Measurements from ENCODE around the gene TEX38. TPM values are rescaled to one million over a fixed set of nuclear protein-coding genes. Genes with fewer than 3 reads are reported as not detected.
"Not testable (repeated sequence)": the region's sequence is repeated elsewhere in the genome, so short reads cannot be mapped to it uniquely, and the experiment has no call there.

Gene TEX38
- total RNA-seq, 1 donor from 2014 or later = not detected

DNA sequence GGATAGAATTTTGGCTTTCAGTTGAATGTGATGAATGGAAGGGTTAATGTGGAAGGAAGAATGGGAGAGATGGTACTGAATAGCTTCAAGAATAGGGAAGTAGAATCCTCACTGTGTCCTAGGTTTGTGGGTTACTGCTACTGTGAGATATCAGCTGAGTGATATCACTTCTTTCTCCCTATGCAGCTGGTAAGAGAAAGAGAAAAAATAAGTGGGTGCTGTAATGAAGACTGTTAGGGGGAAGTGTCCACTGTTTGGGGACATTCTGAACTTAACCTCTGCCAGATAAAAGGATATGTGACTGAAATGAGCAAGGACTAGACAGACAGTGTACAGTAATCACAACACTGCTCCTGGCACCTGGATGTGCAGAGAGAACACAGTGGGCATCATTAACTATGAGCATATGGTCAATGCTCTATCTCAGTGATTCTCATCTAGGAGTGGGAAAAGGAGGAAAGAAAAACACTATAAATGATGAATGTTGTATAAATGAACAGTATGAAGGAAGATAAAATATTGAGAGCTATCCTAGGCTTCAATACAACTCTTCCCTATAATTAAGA is 29.5 kb upstream of the TEX38 start:
- peaks cover 7 to 24% (median 10%) of the 10 kb centered on the region in 3 donors for H3K36me3 ChIP-seq (ENCODE audit: control insufficient read depth in 3 of 3, insufficient read depth in 3 of 3, low read length in 3 of 3)
- H3K27me3 ChIP-seq (ENCODE audit: control insufficient read depth in 3 of 3, insufficient read depth in 3 of 3, low read length in 3 of 3) = no peaks in the 10 kb centered on the region
- peaks cover 12 to 14% (median 12%) of the 10 kb centered on the region in 3 donors for H3K4me1 ChIP-seq (ENCODE audit: control insufficient read depth in 3 of 3, insufficient read depth in 3 of 3, low read length in 3 of 3)
- H3K9me3 ChIP-seq (ENCODE audit: control insufficient read depth in 3 of 3, low read length in 3 of 3) = no peaks in the 10 kb centered on the region
- no peak overlapping the region for H3K27ac ChIP-seq (ENCODE audit: low read depth, low read length)
- no peak overlapping the region for H3K4me3 ChIP-seq (ENCODE audit: low read length in 3 of 3)
- no peak overlapping the region for H3K9ac ChIP-seq (ENCODE audit: low read depth in 1 of 3, low read length in 3 of 3)

DNA sequence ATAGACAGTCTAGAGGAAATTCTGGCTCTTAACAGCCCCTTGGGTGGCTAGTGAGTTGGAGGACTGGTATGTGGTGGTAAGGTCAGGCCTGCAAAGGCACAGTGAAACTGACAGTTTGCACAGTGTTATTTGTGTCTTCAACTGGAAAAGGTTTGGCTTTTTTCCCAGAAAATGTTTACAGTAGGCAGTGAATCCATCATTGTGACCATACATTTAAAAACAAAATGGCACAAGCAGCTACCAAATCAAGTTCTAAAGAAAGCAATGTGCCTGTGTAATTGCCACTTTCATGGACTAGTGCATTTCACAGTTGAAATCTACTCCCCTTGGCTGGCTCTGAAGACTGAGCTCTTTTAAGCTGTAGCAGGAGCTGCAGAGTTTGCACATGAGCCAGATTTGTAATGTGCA is 28.3 kb upstream of the TEX38 start:
- Histone ChIP-seq H3K9ac (ENCODE audit: low read depth in 1 of 3, low read length in 3 of 3) (no peak overlapping the region), H3K27me3 (ENCODE audit: control insufficient read depth in 3 of 3, insufficient read depth in 3 of 3, low read length in 3 of 3) (no peaks in the 10 kb centered on the region), H3K4me1 (ENCODE audit: control insufficient read depth in 3 of 3, insufficient read depth in 3 of 3, low read length in 3 of 3) (peaks cover 4 to 8% (median 7%) of the 10 kb centered on the region in 3 donors), H3K9me3 (ENCODE audit: control insufficient read depth in 3 of 3, low read length in 3 of 3) (no peaks in the 10 kb centered on the region), H3K36me3 (ENCODE audit: control insufficient read depth in 3 of 3, insufficient read depth in 3 of 3, low read length in 3 of 3) (peaks cover 12 to 31% (median 14%) of the 10 kb centered on the region in 3 donors), H3K27ac (ENCODE audit: low read depth, low read length) (no peak overlapping the region), H3K4me3 (ENCODE audit: low read length in 3 of 3) (no peak overlapping the region)

- no peak overlapping the region for H3K9ac ChIP-seq (ENCODE audit: low read depth in 1 of 3, low read length in 3 of 3)
- peaks cover 0 to 11% (median 0%) of the 10 kb centered on the region in 3 donors for H3K9me3 ChIP-seq (ENCODE audit: control insufficient read depth in 3 of 3, low read length in 3 of 3)
- H3K4me1 ChIP-seq (ENCODE audit: control insufficient read depth in 3 of 3, insufficient read depth in 3 of 3, low read length in 3 of 3) = peaks cover 4 to 8% (median 7%) of the 10 kb centered on the region in 3 donors
- peaks cover 23 to 43% (median 30%) of the 10 kb centered on the region in 3 donors for H3K36me3 ChIP-seq (ENCODE audit: control insufficient read depth in 3 of 3, insufficient read depth in 3 of 3, low read length in 3 of 3)
- no peaks in the 10 kb centered on the region for H3K27me3 ChIP-seq (ENCODE audit: control insufficient read depth in 3 of 3, insufficient read depth in 3 of 3, low read length in 3 of 3)
- H3K4me3 ChIP-seq (ENCODE audit: low read length in 3 of 3) = no peak overlapping the region
- no peak overlapping the region for H3K27ac ChIP-seq (ENCODE audit: low read depth, low read length)
Observed at GRCh38 chr1:46645815-46646214, 25.8 kb upstream of the TEX38 start.

GRCh38 chr1:46646331-46646730 is 25.3 kb upstream of the TEX38 start:
- H3K27me3 ChIP-seq (ENCODE audit: control insufficient read depth in 3 of 3, insufficient read depth in 3 of 3, low read length in 3 of 3) = no peaks in the 10 kb centered on the region
- no peak overlapping the region for H3K9ac ChIP-seq (ENCODE audit: low read depth in 1 of 3, low read length in 3 of 3)
- peaks cover 4 to 8% (median 7%) of the 10 kb centered on the region in 3 donors for H3K4me1 ChIP-seq (ENCODE audit: control insufficient read depth in 3 of 3, insufficient read depth in 3 of 3, low read length in 3 of 3)
- peaks cover 23 to 43% (median 30%) of the 10 kb centered on the region in 3 donors for H3K36me3 ChIP-seq (ENCODE audit: control insufficient read depth in 3 of 3, insufficient read depth in 3 of 3, low read length in 3 of 3)
- no peak overlapping the region for H3K4me3 ChIP-seq (ENCODE audit: low read length in 3 of 3)
- H3K27ac ChIP-seq (ENCODE audit: low read depth, low read length) = no peak overlapping the region
- peaks cover 0 to 11% (median 0%) of the 10 kb centered on the region in 3 donors for H3K9me3 ChIP-seq (ENCODE audit: control insufficient read depth in 3 of 3, low read length in 3 of 3)

GRCh38 chr1:46646844-46647243 is 24.8 kb upstream of the TEX38 start:
- no peak overlapping the region for H3K9ac ChIP-seq (ENCODE audit: low read depth in 1 of 3, low read length in 3 of 3)
- H3K4me3 ChIP-seq (ENCODE audit: low read length in 3 of 3) = no peak overlapping the region
- no peaks in the 10 kb centered on the region for H3K27me3 ChIP-seq (ENCODE audit: control insufficient read depth in 3 of 3, insufficient read depth in 3 of 3, low read length in 3 of 3)
- no peak overlapping the region for H3K27ac ChIP-seq (ENCODE audit: low read depth, low read length)
- H3K36me3 ChIP-seq (ENCODE audit: control insufficient read depth in 3 of 3, insufficient read depth in 3 of 3, low read length in 3 of 3) = peaks cover 22 to 44% (median 30%) of the 10 kb centered on the region in 3 donors
- H3K9me3 ChIP-seq (ENCODE audit: control insufficient read depth in 3 of 3, low read length in 3 of 3) = peaks cover 0 to 11% (median 0%) of the 10 kb centered on the region in 3 donors
- H3K4me1 ChIP-seq (ENCODE audit: control insufficient read depth in 3 of 3, insufficient read depth in 3 of 3, low read length in 3 of 3) = peaks cover 4 to 8% (median 7%) of the 10 kb centered on the region in 3 donors

- H3K27me3 ChIP-seq (ENCODE audit: control insufficient read depth in 3 of 3, insufficient read depth in 3 of 3, low read length in 3 of 3) = no peaks in the 10 kb centered on the region
- no peak overlapping the region for H3K9ac ChIP-seq (ENCODE audit: low read depth in 1 of 3, low read length in 3 of 3)
- H3K4me1 ChIP-seq (ENCODE audit: control insufficient read depth in 3 of 3, insufficient read depth in 3 of 3, low read length in 3 of 3) = peaks cover 4 to 8% (median 7%) of the 10 kb centered on the region in 3 donors
- peaks cover 0 to 11% (median 0%) of the 10 kb centered on the region in 3 donors for H3K9me3 ChIP-seq (ENCODE audit: control insufficient read depth in 3 of 3, low read length in 3 of 3)
- H3K27ac ChIP-seq (ENCODE audit: low read depth, low read length) = no peak overlapping the region
- peaks cover 23 to 44% (median 27%) of the 10 kb centered on the region in 3 donors for H3K36me3 ChIP-seq (ENCODE audit: control insufficient read depth in 3 of 3, insufficient read depth in 3 of 3, low read length in 3 of 3)
- no peak overlapping the region for H3K4me3 ChIP-seq (ENCODE audit: low read length in 3 of 3)
Observed at GRCh38 chr1:46647611-46648010, 24.0 kb upstream of the TEX38 start.

DNA sequence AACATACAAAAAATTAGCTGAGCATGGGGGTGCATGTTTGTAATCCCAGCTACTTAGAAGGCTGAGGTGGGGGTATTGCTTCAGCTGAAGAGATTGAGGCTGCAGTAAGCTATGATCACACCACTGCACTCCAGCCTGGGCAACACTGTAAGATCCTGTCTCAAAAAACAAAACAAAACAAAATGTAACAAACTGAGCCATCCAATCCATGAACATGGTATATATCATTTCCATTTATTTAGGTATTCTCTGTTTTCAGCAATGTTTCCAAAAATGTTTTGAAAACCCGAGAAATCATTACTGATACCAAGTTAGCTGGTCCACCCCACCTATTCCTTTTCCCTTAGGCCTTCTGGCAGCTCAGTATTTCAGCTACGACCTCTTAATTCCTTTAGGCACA is 21.9 kb upstream of the TEX38 start:
- Histone ChIP-seq H3K9ac (ENCODE audit: low read depth in 1 of 3, low read length in 3 of 3) (no peak overlapping the region), H3K9me3 (ENCODE audit: control insufficient read depth in 3 of 3, low read length in 3 of 3) (peaks cover 0 to 11% (median 0%) of the 10 kb centered on the region in 3 donors), H3K4me3 (ENCODE audit: low read length in 3 of 3) (no peak overlapping the region), H3K27me3 (ENCODE audit: control insufficient read depth in 3 of 3, insufficient read depth in 3 of 3, low read length in 3 of 3) (no peaks in the 10 kb centered on the region), H3K36me3 (ENCODE audit: control insufficient read depth in 3 of 3, insufficient read depth in 3 of 3, low read length in 3 of 3) (peaks cover 22 to 53% (median 39%) of the 10 kb centered on the region in 3 donors), H3K4me1 (ENCODE audit: control insufficient read depth in 3 of 3, insufficient read depth in 3 of 3, low read length in 3 of 3) (no peaks in the 10 kb centered on the region), H3K27ac (ENCODE audit: low read depth, low read length) (no peak overlapping the region)

GRCh38 chr1:46650491-46650890 is 21.2 kb upstream of the TEX38 start:
- H3K9me3 ChIP-seq (ENCODE audit: control insufficient read depth in 3 of 3, low read length in 3 of 3) = peaks cover 0 to 11% (median 0%) of the 10 kb centered on the region in 3 donors
- H3K9ac ChIP-seq (ENCODE audit: low read depth in 1 of 3, low read length in 3 of 3) = no peak overlapping the region
- H3K27ac ChIP-seq (ENCODE audit: low read depth, low read length) = no peak overlapping the region
- no peak overlapping the region for H3K4me3 ChIP-seq (ENCODE audit: low read length in 3 of 3)
- H3K27me3 ChIP-seq (ENCODE audit: control insufficient read depth in 3 of 3, insufficient read depth in 3 of 3, low read length in 3 of 3) = no peaks in the 10 kb centered on the region
- H3K4me1 ChIP-seq (ENCODE audit: control insufficient read depth in 3 of 3, insufficient read depth in 3 of 3, low read length in 3 of 3) = no peaks in the 10 kb centered on the region
- H3K36me3 ChIP-seq (ENCODE audit: control insufficient read depth in 3 of 3, insufficient read depth in 3 of 3, low read length in 3 of 3) = peaks cover 26 to 59% (median 46%) of the 10 kb centered on the region in 3 donors

DNA sequence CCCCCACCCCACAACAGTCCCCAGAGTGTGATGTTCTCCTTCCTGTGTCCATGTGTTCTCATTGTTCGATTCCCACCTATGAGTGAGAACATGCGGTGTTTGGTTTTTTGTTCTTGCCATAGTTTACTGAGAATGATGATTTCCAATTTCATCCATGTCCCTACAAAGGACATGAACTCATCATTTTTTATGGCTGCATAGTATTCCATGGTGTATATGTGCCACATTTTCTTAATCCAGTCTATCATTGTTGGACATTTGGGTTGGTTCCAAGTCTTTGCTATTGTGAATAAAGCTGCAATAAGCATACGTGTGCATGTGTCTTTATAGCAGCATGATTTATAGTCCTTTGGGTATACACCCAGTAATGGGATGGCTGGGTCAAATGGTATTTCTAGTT is 20.5 kb upstream of the TEX38 start:
- not testable (repeated sequence) for H3K4me3 ChIP-seq (ENCODE audit: low read length in 3 of 3); H3K27ac ChIP-seq (ENCODE audit: low read depth, low read length); H3K27me3 ChIP-seq (ENCODE audit: control insufficient read depth in 3 of 3, insufficient read depth in 3 of 3, low read length in 3 of 3); H3K4me1 ChIP-seq (ENCODE audit: control insufficient read depth in 3 of 3, insufficient read depth in 3 of 3, low read length in 3 of 3); H3K9ac ChIP-seq (ENCODE audit: low read depth in 1 of 3, low read length in 3 of 3)
- Histone ChIP-seq H3K9me3 (ENCODE audit: control insufficient read depth in 3 of 3, low read length in 3 of 3) (peaks cover 0 to 11% (median 0%) of the 10 kb centered on the region in 3 donors), H3K36me3 (ENCODE audit: control insufficient read depth in 3 of 3, insufficient read depth in 3 of 3, low read length in 3 of 3) (peaks cover 26 to 64% (median 52%) of the 10 kb centered on the region in 3 donors)

DNA sequence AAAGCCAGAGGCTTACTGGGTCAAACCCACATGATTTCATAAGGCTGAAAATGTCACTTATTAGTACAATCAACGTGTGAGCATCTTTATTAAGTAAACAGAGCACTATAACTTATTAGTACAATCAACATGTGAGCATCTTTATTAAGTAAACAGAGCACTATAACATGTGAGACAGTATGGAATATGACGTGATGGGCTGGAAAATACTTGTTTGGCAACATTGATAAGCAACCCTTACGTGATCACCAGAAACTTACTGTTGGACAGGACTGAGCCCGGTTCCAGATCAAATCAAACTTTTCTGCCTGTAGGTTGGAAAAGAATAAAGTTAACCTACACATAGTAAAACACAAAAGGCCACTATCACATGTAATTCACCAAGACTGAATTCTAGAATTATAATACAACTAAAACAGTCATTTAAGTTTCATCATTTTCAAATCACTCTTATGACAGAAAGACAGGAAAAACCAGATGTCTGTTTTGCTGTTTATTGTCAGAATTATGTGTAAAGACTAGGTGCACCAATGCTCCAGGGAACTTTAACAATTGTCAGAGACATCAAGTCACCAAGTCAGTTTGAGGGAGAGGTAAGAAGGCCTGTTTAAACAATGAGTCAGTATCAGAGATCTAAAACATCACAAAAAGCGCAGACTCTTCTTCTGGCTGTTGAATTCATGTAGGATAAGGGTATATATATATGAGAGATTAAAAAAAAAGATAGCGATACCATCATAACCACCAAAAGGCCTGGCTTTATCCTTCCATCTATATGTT is 19.1 kb upstream of the TEX38 start:
- H3K36me3 ChIP-seq (ENCODE audit: control insufficient read depth in 3 of 3, insufficient read depth in 3 of 3, low read length in 3 of 3) = peaks cover 29 to 64% (median 56%) of the 10 kb centered on the region in 3 donors
- no peak overlapping the region for H3K4me3 ChIP-seq (ENCODE audit: low read length in 3 of 3)
- H3K27ac ChIP-seq (ENCODE audit: low read depth, low read length) = no peak overlapping the region

More for the DNA sequence above, 19.1 kb upstream of the TEX38 start:
- H3K4me1 ChIP-seq (ENCODE audit: control insufficient read depth in 3 of 3, insufficient read depth in 3 of 3, low read length in 3 of 3) = no peaks in the 10 kb centered on the region
- H3K27me3 ChIP-seq (ENCODE audit: control insufficient read depth in 3 of 3, insufficient read depth in 3 of 3, low read length in 3 of 3) = no peaks in the 10 kb centered on the region
- no peak overlapping the region for H3K9ac ChIP-seq (ENCODE audit: low read depth in 1 of 3, low read length in 3 of 3)
- H3K9me3 ChIP-seq (ENCODE audit: control insufficient read depth in 3 of 3, low read length in 3 of 3) = peaks cover 0 to 11% (median 0%) of the 10 kb centered on the region in 3 donors
